Limb (tissue), 2 donors: ENCODE measurements around the gene EPHB2.
"Not testable (repeated sequence)": the region's sequence is repeated elsewhere in the genome, so short reads cannot be mapped to it uniquely, and the experiment has no call there.

Source experiments
- DNase-seq, 2 donors: peaks; one replicate each; pipeline ENCODE4 v3.0.0-alpha.2; 2016; ENCODE audit errors: extremely low spot score in 2 of 2

The EPHB2 gene

DNA sequence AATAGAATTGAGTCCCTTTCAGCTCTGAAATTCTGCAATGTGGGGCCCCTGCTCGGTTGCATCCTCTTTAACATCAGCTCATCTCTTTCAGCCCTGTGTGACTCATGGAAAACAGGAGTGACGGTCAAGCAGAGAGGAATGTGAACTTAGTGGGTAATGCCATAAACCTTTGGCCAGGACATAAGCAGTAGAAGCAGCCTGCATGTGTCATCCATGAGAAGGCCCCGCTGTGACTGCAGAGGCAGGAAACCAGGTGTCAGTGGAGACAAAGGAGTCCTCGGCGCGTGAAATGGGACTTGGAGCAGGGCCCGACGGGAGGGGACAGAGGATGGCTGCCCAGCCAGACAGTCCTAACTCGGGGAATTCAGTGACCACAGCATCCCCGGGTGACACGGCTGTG is 21.1 kb upstream of the EPHB2 start:
- no peak for DNase-seq

DNA sequence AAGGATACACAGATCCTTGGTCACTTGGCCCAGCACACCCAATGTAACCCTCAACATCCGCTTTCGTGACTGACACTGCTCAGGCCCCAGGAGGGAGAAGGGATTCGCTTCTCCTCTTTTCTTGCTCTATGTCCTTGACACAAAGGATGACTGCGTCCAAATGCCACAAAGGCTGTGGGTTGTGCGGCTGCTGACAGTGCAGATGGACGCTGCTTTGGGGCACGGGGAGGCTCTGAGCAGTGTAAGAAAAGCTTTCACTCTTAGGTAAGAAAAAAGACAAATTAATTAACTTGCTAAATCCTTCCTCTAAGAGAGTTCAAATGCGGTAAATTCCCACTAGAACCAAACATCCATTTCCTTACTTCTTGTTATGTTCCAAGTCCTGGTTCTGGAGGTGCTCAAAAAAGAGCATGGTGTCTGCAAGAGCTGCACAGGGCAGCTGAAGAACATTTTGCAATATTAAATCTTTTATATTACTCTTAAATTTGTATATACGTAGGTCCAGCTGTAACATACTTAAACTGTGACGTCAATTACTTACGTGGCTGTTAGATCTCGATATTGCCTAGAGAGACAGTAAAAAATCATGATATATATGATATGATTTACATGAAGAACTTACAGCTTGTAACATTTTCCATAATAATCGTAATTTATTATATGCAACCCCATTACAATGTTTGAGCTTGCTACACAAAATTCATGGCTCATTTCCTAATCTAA is 19.4 kb upstream of the EPHB2 start:
- no peak for DNase-seq

DNA sequence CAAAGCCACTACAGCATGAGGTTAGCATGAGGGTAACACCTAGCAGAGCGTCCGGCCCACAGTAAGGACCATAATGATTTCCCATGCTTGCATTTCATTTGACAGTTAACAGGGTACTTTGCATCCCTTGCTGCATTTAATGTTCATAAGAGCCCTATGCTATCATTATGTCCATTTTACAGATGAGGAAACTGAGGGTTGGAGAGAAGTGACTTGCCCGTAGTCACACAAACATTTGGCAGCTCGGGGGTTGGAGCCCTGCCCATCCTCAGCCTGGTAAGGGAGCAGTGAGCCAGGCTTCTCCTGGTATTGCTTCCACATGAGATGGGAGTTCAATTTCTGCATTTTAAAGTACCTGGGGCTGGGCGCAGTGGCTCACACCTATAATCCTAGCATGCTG is 16.5 kb upstream of the EPHB2 start:
- no peak for DNase-seq

DNA sequence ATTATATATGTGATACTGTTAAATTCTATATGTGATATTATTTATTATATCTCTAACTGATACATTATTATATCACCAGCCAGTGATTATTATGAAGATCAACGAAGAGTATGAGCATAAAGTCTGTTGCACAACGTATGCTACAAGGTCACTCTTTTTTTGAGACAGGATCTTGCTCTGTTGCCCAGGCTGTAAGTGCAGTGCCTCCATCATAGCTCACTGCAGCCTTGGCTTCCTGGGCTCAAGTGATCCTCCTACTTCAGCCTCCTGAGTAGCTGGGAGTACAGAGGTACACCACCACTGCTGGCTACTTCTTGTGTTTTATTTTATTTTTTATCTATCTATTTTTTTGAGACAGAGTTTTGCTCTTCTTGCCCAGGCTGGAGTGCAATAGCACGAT is 14.0 kb upstream of the EPHB2 start:
- DNase-seq, result no peak

DNA sequence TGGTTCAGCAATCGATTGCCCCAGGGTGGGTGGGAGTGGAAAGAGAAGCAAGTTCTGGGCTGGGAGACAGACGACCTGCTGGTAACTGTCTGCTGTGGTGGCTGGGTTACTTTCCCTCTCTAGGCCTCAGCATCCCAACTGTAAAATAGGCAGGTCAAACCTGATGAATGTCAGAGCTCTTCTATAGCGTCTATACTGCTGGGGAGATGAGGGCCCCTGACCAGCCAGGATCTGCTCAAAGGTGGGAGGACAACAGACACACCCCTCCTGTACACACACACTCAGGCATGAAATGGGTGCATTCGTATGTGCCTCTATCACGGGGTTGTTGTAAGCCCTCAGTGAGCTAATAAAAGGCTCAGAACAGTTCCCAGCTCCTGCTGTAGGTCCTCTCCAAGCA is 12.7 kb upstream of the EPHB2 start:
- DNase-seq, result no peak

DNA sequence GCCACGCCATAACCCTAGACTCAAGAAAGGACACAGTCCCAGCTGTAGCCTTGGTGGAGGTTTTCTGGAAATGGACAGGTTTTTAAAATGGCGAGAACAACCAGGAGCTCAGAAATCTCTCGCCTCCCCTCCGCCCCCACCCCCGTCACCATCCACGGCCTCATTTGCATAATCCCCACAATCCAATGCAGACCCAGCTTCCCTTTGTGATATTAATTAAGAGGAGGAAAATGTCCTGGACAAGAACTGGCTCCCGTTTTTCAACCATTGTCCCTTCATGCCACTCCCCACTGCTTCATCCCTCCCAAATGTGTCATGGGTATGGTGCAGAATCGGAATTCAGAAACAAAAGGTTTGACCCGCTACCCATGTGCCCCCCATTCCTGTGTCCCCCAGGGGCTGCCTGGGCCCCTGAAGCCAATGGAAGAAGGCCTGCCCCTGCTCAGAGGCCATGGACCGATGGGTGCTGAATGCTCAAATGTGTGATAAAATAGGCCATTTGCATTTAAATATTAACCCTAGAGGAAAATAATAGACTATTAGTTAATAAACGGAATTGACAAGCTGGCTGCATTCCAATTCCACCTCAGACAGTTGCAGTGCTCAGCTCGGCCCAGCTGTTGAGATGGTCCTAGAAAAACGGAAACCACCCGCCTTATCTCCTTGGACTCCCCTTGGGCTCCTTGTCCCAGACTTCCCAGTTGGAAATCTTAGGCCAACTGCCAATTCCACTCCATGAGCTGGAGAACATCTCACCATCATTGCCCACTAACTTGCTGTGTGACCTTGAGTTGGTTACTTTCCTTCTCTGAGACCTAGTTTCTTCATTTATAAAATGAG is 10.7 kb upstream of the EPHB2 start:
- DNase-seq, result no peak

DNA sequence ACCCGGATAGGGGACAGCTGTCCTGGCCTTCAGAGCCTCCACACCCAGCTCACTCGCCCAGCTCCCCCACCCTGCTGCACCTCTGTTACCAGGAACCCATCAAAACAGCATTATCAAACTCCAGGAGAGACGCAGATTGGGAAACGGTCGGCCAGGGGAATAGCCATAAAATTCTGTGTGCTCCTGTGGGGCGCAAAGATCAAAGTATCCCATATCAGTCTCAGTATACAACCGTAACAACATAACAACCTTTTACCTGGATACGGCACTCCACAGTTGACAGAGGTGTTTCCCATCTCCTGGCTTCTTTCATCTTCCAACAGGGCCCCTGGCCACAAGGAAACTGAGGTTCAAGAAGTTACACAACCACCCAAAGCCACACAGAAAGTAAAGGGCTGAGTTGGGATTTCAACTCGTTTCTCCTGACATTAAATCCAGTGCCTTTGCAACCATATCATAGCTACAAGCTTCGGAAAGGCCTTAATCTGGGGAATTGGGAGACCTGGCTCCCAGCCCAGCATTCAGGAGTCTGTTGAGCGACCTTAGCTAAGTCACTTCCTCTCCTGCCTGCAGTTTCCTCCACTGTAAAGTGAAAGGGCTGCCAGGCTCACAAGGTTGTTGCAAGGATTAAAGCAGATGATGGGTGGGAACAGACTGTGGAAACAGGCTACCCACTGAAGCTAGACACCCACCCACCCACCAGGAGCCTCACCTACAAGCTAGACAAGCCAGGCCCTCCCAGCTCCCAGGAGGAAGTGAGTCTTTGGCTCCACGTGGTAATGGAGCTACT is 8.1 kb upstream of the EPHB2 start:
- DNase-seq, result no peak

DNA sequence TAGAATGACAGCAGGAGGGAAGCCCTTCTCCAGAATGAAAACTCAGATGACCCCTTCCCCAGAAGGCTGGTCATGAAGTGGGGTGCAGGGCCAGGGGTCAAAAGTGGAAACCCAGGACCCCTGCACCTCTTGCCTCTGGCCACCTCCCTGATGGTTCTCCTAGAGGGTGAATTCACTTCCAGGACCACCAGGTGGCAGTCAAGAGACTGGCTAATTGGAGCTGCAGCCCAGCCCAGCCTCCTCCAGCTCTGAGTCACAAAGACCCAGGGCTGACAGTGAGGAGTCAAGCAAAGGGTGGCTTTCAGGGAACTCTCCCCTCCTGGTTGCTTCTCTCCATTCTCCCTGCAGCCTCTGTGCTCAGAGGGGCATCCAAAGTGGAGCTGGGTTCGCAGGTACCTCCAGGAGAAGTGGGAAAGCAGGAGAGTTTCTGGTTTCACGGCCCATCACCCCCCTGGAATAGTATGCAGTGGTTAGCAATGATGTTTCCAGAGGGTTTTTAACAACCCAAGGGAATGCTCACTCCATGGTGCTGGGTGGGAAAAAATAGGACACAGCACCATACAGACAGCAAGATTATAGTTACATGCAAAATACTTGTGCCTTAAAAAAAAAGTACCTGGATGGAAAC is 6.1 kb upstream of the EPHB2 start:
- peak; percentile 73 to 86 for DNase-seq

DNA sequence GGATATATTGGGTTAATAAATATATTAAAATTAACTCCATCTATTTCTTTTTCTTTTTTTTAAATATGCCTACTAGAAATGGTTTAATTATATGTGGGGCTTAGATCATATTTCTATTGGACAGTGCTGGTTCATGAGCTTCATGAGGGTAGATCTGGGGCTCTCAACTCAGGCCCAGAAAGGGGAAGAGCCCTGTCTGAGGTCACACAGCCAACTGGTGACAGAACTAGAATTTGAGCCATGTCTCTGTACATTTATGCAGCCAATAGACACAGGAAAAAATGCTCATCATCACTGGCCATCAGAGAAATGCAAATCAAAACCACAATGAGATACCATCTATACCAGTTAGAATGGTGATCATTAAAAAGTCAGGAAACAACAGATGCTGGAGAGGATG is 5.1 kb upstream of the EPHB2 start:
- DNase-seq, result no peak

DNA sequence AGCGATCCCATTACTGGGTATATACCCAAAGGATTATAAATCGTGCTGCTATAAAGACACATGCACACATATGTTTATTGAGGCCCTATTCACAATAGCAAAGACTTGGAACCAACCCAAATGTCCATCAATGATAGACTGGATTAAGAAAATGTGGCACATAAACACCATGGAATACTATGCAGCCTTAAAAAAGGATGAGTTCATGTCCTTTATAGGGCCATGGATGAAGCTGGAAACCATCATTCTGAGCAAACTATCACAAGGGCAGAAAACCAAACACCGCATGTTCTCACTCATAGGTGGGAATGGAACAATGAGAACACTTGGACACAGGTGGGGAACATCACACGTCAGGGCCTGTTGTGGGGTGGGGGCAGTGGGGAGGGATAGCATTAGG is 4.5 kb upstream of the EPHB2 start:
- DNase-seq, result not testable (repeated sequence)

DNA sequence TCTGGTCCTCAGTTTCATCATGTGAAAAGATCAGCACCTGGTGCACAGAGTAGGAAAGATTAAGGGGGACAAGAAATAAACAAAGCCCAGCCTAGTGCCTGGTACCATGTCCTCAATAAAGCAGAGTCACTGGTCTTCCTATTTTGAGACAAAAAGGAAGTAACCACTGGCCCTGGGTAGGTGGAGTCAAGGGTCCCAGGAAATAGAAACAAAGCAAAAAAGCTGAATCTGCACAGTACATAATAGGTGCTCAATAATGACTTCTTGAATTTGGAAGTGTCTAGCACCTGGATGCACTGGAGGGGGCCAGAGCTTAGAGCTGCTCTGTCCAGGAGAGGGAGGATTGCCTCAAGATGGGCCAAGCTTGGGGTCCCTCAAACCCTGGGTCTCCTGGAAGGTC is 1.9 kb upstream of the EPHB2 start:
- DNase-seq, result no peak

DNA sequence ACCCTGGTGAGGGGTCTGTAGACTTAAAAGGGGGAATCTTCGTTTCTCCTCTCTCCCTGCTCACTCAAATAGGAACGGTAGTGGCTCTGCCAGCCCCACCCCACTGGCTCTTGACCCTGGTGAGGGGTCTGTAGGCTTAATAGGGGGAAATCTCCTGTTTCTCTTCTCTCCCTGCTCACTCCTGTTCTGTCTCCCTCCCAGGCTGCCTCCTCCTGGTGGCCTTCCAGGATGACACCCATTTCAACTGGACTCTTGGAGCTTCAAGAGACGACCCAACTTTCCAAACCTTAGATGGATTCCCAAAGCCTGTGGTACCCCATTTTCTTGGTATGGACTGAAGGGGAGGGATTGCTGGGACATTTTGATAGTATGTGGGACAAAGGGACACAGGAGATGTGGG is 1.4 kb upstream of the EPHB2 start:
- no peak for DNase-seq

DNA sequence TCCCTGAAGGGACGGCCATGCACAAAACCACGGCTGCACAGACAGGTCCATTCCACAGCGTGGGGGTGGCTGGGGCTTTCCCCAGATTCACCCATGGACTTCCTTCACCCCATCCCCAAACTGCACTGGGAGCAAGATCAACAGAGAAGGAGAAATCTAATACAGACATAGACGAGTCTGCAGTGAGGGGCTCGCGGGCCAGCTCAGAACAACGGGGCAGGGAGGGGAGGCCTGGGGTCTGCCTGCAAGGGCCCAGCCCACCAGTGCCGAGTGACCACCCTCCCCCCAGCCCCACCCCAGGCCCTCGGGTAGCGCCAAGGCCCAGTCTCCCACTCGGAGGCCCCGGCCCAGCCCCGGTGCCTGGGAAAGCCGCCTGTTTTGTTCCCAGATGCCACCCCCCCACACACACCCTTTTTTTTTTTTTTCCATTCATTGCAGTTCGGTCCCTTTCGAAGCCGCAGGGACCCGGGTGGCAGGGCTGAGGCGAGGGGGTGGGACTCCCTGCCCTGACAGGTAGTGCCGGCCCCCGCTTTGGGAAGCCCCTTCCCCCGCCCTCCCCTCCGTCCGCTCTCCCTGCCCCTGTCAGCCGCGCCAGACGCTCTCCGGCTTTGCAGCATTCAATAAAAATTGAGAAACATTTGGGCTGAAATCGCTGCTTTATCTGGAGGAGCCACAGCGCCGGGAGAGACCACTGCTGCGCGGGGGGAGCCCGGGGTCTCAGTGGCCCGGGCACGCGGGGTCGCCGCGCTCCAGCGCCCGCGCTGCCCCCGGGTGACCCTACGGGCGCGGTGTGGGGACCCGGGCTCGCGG is 543 bp upstream of the EPHB2 start:
- peak; percentile 61 to 89 for DNase-seq

DNA sequence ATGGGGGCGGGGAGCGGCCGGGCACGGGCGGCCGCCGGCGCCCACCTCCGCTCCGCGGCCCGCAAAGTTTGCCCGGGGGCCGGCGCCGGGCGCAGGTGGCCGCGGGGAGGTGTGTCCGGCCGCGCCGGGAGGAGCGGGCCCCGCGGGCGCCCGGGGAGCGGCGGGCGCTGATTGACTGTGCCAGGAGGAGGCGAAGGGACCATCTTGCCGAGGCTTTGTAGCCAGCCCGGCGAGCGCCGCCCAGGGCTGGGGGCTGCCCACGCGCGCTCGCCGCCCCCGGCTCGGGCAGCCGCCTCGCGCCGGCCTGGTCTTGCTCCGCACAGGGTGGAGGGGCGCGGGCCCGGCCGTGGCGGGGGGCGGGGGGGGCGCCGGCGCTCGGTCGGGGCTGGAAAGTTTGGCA is 432 bp downstream of the EPHB2 start:
- DNase-seq, result peak in 1 of 2 donors; percentile 61

DNA sequence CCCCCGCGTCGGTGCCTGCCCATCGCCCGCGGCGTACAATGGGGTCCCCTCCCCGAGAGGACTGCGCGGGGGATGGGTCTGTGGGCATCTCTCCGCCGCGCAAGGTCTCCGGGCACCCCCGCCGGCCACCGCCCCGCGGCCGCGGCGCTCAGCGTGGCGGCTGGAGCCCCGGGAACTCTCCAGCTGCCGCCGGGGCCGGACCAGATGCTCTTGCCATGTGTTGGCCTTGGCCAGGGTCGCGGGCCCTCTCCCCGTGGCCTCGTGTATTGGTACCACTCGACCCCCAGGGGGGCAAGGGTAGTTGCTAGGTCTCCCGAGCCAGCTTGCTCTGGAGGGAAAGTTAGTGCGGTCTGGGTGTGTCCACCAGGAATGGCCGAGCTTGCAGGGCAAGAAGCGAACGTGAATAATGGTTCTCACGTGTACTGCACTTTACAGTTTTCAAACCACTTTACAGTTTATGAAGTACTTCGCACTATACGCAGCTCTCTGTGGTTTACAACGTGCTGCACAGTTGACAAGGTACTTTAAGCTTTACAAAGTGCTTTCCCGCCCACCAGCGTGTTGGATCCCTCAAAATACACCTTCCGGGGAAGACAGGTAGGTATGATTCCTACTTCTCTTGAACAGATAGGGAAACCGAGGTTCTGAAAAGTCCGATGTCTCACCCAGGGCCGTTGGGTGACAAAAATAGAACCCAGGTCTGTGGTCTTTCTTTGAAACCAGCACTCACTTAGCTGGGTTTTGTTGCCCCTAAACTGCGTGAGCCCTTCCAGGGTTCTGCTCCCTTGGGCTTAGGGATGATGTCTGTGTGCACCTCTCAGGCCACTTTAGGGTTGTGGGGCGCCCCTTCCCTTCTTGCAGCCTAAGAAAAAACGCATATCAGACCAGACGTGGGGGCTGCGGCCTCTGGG is 1.2 kb downstream of the EPHB2 start:
- DNase-seq, result peak in 1 of 2 donors; percentile 51

DNA sequence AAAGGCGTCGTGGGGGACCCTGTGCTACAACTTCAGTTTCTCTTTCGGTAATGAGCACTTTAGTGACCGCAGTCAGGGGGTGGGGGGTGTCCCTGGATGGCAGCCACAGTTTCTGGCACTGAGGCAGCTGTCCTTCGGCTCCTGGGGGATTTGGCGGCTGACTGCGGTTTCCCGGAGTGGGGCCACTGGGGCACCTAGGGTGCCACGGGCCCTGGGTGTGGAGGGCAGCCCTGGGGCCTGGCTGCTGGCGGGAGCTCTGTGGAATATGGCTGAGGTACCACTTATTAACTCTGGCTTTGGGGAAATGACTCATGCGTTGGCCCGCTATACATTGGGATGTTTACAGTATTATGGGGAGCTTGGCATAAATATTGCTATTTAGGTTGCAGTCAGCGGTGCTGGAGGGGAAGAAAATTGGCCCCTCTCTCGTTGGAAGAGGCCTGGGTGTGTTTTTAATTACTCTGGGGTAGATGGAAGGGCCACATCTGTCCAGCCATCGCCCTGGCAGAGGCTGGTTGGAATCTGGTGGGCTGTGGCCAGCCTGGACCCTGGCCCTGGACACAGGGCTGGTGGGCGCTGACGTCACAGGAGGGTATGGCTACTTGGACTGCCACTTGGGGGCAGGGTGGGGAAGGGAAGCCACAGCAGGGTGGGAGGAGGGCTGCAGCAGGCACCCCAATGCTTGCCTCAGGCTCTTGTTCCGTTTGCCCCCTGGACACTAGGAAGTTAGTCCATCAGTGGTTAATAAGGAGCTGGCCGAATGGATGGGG is 2.0 kb downstream of the EPHB2 start:
- DNase-seq, result no peak

DNA sequence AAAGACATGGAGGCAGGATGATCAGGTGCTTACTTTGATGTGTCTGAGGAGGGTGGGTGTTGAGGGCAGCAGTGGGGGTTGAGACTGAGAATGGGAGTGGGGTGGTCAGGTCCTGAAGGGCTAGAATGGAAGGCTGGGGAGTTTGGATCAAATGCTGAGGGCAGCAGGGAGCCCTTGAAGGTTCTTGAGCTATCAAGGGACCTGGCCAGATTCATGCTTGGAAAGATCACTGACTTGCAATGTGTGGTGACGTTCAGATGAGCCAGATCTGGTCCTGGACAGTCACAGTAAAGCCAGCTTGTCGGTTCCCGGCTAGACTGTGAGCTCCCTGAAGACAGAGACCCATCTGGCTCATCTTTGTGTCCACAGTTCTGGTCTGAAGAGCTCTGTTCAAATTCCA is 3.8 kb downstream of the EPHB2 start:
- DNase-seq, result no peak

DNA sequence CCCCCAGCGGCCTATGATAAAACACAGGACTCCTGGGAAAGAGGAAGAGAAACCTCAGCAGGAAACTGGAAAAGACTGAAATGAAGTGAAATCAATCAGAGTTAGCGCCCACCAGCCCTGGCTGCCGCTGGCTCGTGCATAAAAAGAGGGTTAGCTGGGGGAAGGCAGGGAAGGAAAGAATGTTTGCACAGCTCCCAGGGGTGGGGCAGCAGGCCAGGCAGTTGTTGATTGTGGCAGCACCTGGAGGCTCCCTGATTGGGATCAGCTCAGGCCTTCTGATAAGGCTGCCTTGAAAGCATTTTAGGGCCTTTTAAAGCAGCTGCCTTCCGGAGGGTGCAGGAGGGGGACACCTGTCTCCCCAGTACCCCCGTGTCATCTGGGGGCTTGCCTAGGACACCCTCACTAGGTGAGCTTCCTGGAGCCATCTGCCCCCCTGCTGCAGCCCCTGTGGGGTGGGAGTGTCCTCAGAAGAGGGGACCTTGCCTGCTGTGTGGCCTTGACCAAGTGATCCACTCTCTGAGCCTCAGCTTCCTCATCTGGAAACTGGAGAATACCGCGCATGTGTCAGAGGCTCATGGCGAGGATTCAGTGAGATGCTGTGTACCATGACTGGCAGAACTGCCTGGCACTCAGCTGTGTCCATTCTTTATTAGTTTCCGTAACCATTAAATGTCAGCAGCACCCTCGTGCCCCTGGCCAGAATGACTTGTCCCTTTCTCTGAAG is 6.6 kb downstream of the EPHB2 start:
- no peak for DNase-seq
